H1 (cell line): Measurements from ENCODE around the gene TMEM154. TPM values are rescaled to one million over a fixed set of nuclear protein-coding genes. Genes with fewer than 3 reads are reported as not detected.

Source experiments
- CTCF ChIA-PET: fragments of 300-600 bp; sonication (Branson Sonifier 250); formaldehyde crosslinking; loops from one replicate; lab custom pipeline; 2021; ENCODE audit not compliant: partially characterized antibody; lab: Charles Lee
- POLR2A ChIA-PET: fragments of 300-600 bp; sonication (Branson Sonifier 250); formaldehyde crosslinking; loops from one replicate; lab custom pipeline; 2021; ENCODE audit warnings: inconsistent platforms; ENCODE audit not compliant: partially characterized antibody; lab: Charles Lee
- DNase-seq, 2 experiments: peaks; one replicate each; pipeline versions ENCODE4 v3.0.0 to v3.0.0-alpha.2; 2010 to 2022; ENCODE audit warnings: low spot score in 2 of 2, low read depth in 1 of 2, mixed read lengths in 1 of 2
- FAIRE-seq: peaks from 2 replicates; lab custom pipeline; 2011; peaks lifted over from hg19 to GRCh38; lab: Jason Lieb, UNC
- H2AFZ ChIP-seq: 2 replicates; pipeline ENCODE4 v1.8.1; 2012; ENCODE audit warnings: low read length, inconsistent platforms
- H2AK5ac ChIP-seq: 2 replicates; pipeline ENCODE4 v1.6.1; 2013; ENCODE audit warnings: low read depth, low read length
- H2BK120ac ChIP-seq: replicated peaks from 2 replicates; pipeline ENCODE3; 2013; ENCODE audit warnings: low read depth, low read length, inconsistent platforms
- H2BK12ac ChIP-seq: 2 replicates; pipeline ENCODE4 v1.6.1; 2013; ENCODE audit warnings: low read depth, low read length
- H2BK15ac ChIP-seq: 2 replicates; pipeline ENCODE4 v1.6.1; 2013; ENCODE audit warnings: low read length
- H2BK20ac ChIP-seq: 2 replicates; pipeline ENCODE4 v1.6.1; 2013; ENCODE audit warnings: low read length
- H2BK5ac ChIP-seq: 2 replicates; pipeline ENCODE4 v1.6.1; 2013; ENCODE audit warnings: low read depth, low read length
- H3K14ac ChIP-seq: 2 replicates; pipeline ENCODE4 v1.6.1; 2013; ENCODE audit warnings: inconsistent platforms; ENCODE audit not compliant: insufficient read length
- H3K18ac ChIP-seq: 2 replicates; pipeline ENCODE4 v1.6.1; 2013; ENCODE audit warnings: low read length; ENCODE audit errors: extremely low read depth
- H3K23ac ChIP-seq: 2 replicates; pipeline ENCODE4 v1.6.1; 2013; ENCODE audit warnings: inconsistent platforms; ENCODE audit not compliant: insufficient read length
- H3K23me2 ChIP-seq: 2 replicates; pipeline ENCODE4 v1.6.1; 2013; ENCODE audit warnings: low read depth, low read length
- H3K27ac ChIP-seq: 2 replicates; pipeline ENCODE4 v1.6.1; 2011; ENCODE audit warnings: low read depth, low read length, inconsistent platforms
- H3K27me3 ChIP-seq, 4 experiments: replicated peaks in 1 of 4; 1 replicate in 1 of 4; 2 replicates in 3 of 4; pipeline versions ENCODE4 v1.6.1 to v1.8.1; 2011 to 2013; ENCODE audit warnings: low read length in 3 of 4, mild to moderate bottlenecking in 3 of 4, inconsistent platforms in 2 of 4, mixed read lengths in 2 of 4, moderate library complexity in 1 of 4; ENCODE audit not compliant: control insufficient read depth in 3 of 4, insufficient read depth in 3 of 4; ENCODE audit errors: extremely low read depth in 1 of 4
- H3K36me3 ChIP-seq, 4 experiments: 2 replicates each; pipeline versions ENCODE4 v1.6.1 to v1.8.1; 2011 to 2013; ENCODE audit warnings: mild to moderate bottlenecking in 4 of 4, low read length in 3 of 4, moderate library complexity in 2 of 4, control low read depth in 1 of 4, inconsistent platforms in 1 of 4; ENCODE audit not compliant: insufficient read depth in 4 of 4, control insufficient read depth in 2 of 4
- H3K4ac ChIP-seq: replicated peaks from 2 replicates; pipeline ENCODE3; 2013; ENCODE audit warnings: low read length, low read depth, mixed read lengths, inconsistent platforms; ENCODE audit not compliant: insufficient read length
- H3K4me1 ChIP-seq, 4 experiments: replicated peaks in 1 of 4; 1 replicate in 1 of 4; 2 replicates in 3 of 4; pipeline versions ENCODE4 v1.6.1 to v1.8.1; 2011 to 2013; ENCODE audit warnings: low read length in 3 of 4, inconsistent platforms in 2 of 4, mixed read lengths in 1 of 4; ENCODE audit not compliant: insufficient read depth in 4 of 4, control insufficient read depth in 3 of 4
- H3K4me2 ChIP-seq, 2 experiments: 2 replicates each; pipeline versions ENCODE4 v1.6.1 to v1.8.1; 2011 to 2013; ENCODE audit warnings: low read depth in 2 of 2, low read length in 2 of 2, control low read depth in 1 of 2, inconsistent platforms in 1 of 2, mild to moderate bottlenecking in 1 of 2; ENCODE audit not compliant: insufficient read depth in 1 of 2
- H3K4me3 ChIP-seq, 4 experiments: fragments of 200-600, 300-600 bp in 1 of 4; sonication (generic), shearing (Covaris generic), sonication (Bioruptor Twin) in 1 of 4; 2 replicates each; pipeline versions ENCODE4 v1.5.1 to v1.8.1; 2011 to 2016; ENCODE audit warnings: low read length in 4 of 4, low read depth in 3 of 4, control low read depth in 2 of 4, inconsistent platforms in 2 of 4, mild to moderate bottlenecking in 2 of 4, mixed read lengths in 1 of 4, moderate library complexity in 1 of 4; ENCODE audit not compliant: insufficient read depth in 2 of 4; ENCODE audit errors: extremely low read depth in 1 of 4
- H3K56ac ChIP-seq: replicated peaks from 2 replicates; pipeline ENCODE3; 2013; ENCODE audit warnings: low read depth, mild to moderate bottlenecking, mixed read lengths, low read length, inconsistent platforms; ENCODE audit not compliant: insufficient read length
- H3K79me1 ChIP-seq: 2 replicates; pipeline ENCODE4 v1.6.1; 2013; ENCODE audit warnings: low read depth, low read length, control low read depth
- H3K79me2 ChIP-seq, 2 experiments: 2 replicates each; pipeline versions ENCODE4 v1.6.1 to v1.8.1; 2012 to 2013; ENCODE audit warnings: low read length in 2 of 2, mild to moderate bottlenecking in 2 of 2, inconsistent platforms in 1 of 2; ENCODE audit not compliant: insufficient read depth in 2 of 2, control insufficient read depth in 1 of 2
- H3K9ac ChIP-seq, 4 experiments: replicated peaks in 1 of 4; 1 replicate in 1 of 4; 2 replicates in 3 of 4; pipeline versions ENCODE4 v1.6.1 to v1.8.1; 2011 to 2013; ENCODE audit warnings: low read depth in 3 of 4, low read length in 3 of 4, control low read depth in 2 of 4, mild to moderate bottlenecking in 2 of 4, moderate library complexity in 2 of 4, inconsistent platforms in 1 of 4; ENCODE audit errors: extremely low read depth in 1 of 4
- H3K9me3 ChIP-seq, 2 experiments: 2 replicates each; pipeline versions ENCODE4 v1.6.1 to v1.8.1; 2012 to 2013; ENCODE audit warnings: mild to moderate bottlenecking in 2 of 2, moderate library complexity in 2 of 2, control low read depth in 1 of 2, inconsistent platforms in 1 of 2, low read depth in 1 of 2, low read length in 1 of 2, mixed read lengths in 1 of 2; ENCODE audit not compliant: insufficient read depth in 2 of 2
- H4K20me1 ChIP-seq, 2 experiments: replicated peaks in 1 of 2; 2 replicates each; pipeline versions ENCODE3 to v1.8.1; 2011 to 2013; ENCODE audit warnings: inconsistent platforms in 2 of 2, low read length in 2 of 2, mild to moderate bottlenecking in 1 of 2; ENCODE audit not compliant: insufficient read depth in 2 of 2, control insufficient read depth in 1 of 2
- H4K5ac ChIP-seq: 2 replicates; pipeline ENCODE4 v1.6.1; 2013; ENCODE audit warnings: low read length, low read depth, mixed read lengths, inconsistent platforms; ENCODE audit not compliant: insufficient read length
- H4K8ac ChIP-seq: 2 replicates; pipeline ENCODE4 v1.8.0; 2013; ENCODE audit warnings: mild to moderate bottlenecking, moderate library complexity, low read length, inconsistent platforms; ENCODE audit not compliant: insufficient read depth; ENCODE audit errors: extremely low read depth
- H4K91ac ChIP-seq: replicated peaks from 2 replicates; pipeline ENCODE3; 2013; ENCODE audit warnings: low read length, mixed read lengths, inconsistent platforms; ENCODE audit not compliant: insufficient read length
- EP300 ChIP-seq, 2 experiments: IDR thresholded peaks; 1 replicate in 1 of 2; 2 replicates in 1 of 2; pipeline ENCODE4 v1.6.1; 2011 to 2012; ENCODE audit warnings: low read depth in 2 of 2, low read length in 2 of 2, mild to moderate bottlenecking in 2 of 2, borderline replicate concordance in 1 of 2, inconsistent platforms in 1 of 2, moderate library complexity in 1 of 2
- TBP ChIP-seq: IDR thresholded peaks from 2 replicates; pipeline ENCODE4 v1.6.1; 2011; ENCODE audit warnings: low read depth, low read length, improper control_type of control experiment
- WGBS, 2 experiments: shearing (Covaris generic) in 1 of 2; methylation state at CpG; one replicate each; pipeline versions ENCODE4 v1.1.6 to v1.1.7; 2013 to 2015; ENCODE audit warnings: low lambda C conversion rate in 2 of 2, mixed read lengths in 2 of 2, inconsistent platforms in 1 of 2, low coverage in 1 of 2, missing lambda C conversion rate in 1 of 2; ENCODE audit not compliant: insufficient replicate concordance in 2 of 2, insufficient coverage in 1 of 2, insufficient read length in 1 of 2; ENCODE audit errors: extremely low coverage in 1 of 2, missing lambda C conversion rate in 1 of 2; 5-methylcytosine and 5-hydroxymethylcytosine counted together
- polyA plus RNA-seq, 7 experiments: library from polyadenylated mRNA; depleted of rRNA in 3 of 7; stranded (reverse) in 5 of 7; unstranded in 2 of 7; fragments of >200 nt in 5 of 7; fragments of 200-250 nt in 2 of 7; gene quantifications; 1 replicate in 5 of 7; 2 replicates in 1 of 7; 4 replicates in 1 of 7; pipeline versions ENCODE4 v1.2.1 to v1.2.3, GENCODE V29; 2011 to 2013; ENCODE audit warnings: missing spikeins in 2 of 7, mixed read lengths in 2 of 7
- total RNA-seq: library from RNA; stranded (reverse); fragmentation: NEBNext Ultra II Directional; extraction: Animal tissue kit (Norgen Biotek cat#: 25700); gene quantifications from 2 replicates; pipeline ENCODE4 v1.2.1, GENCODE V29; 2021

The TMEM154 gene
- total and polyA plus RNA-seq, 2 of the 8 experiments (the other 6 are each of a cell fraction or from before 2014, with no cell fraction given): 0.33 to 1.2 TPM

DNA sequence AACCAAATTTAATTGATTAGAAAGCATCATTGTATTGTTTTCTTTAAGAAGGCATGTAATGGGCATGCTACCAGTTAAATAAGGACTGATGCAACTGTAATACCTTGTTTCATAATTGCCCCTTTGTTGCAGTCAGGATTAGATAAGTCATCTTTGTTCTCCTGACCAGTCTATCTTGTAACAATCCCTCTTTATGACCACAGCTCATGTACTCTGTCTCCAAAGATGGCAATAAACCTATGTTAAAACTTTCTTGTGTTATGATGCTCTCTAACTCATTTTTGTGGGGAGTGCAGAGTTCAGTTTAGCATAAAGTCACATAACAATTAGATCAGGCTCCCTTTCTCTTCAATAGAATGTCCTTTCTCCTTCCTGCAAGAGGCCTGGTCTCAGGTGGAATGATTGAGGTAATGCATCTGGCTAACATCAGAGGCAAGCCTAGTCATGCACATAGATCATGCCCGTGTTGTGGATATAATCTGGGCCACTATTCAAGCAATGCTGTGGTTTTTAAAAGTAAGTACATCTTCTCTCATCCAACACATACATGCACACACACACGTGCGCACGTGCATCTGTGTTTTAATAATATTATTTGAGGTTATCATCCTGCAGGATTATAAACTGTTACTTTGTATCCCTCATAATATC lies 45.6 kb downstream of the TMEM154 start:
- WGBS, 2 experiments: 91% methylated on average over 4 of the region's 4 CpGs; no CpG with 5 or more reads in 1 of the 2 experiments
- no peak overlapping the region for H3K9ac ChIP-seq
- H3K56ac ChIP-seq: no peak overlapping the region
- no peak overlapping the region for H2AK5ac ChIP-seq
- H3K23me2 ChIP-seq: no peaks in the 10 kb centered on the region
- DNase-seq (no peak), FAIRE-seq (no peak)
- ChIA-PET CTCF (interaction anchor here (0.6 to 3.1 kb wide), 6 partner anchors 27 to 226 kb away, joined by 3 to 16 read pairs (median 4); no protein-coding TSS in a partner anchor), POLR2A (interaction anchor here (1.6 kb wide), 1 partner anchor 9 kb away, joined by 4 read pairs; no protein-coding TSS in a partner anchor)
- no peak overlapping the region for H3K18ac ChIP-seq
- H3K79me2 ChIP-seq: no peaks in the 10 kb centered on the region
- H3K4ac ChIP-seq: no peak overlapping the region
- no peaks in the 10 kb centered on the region for H4K20me1 ChIP-seq
- H4K8ac ChIP-seq: no peak overlapping the region
- no peaks in the 10 kb centered on the region for H3K9me3 ChIP-seq
- H2BK120ac ChIP-seq: no peak overlapping the region
- peak overlapping the region; percentile 50; the same call in 1 of the 2 replicates for H2BK5ac ChIP-seq
- H3K4me3 ChIP-seq: no peak overlapping the region
- H3K36me3 ChIP-seq: no peaks in the 10 kb centered on the region
- H2BK20ac ChIP-seq: no peak overlapping the region
- no peak overlapping the region for H2BK12ac ChIP-seq
- no peak overlapping the region for H3K14ac ChIP-seq
- H2BK15ac ChIP-seq: no peak overlapping the region
- peak overlapping the region; percentile 73; the same call in 1 of the 2 replicates for H2AFZ ChIP-seq
- H3K27ac ChIP-seq: 0 out of 2 replicates have a peak overlapping the region, but pooled peaks have one; percentile 3
- no peaks in the 10 kb centered on the region for H3K79me1 ChIP-seq
- H3K27me3 ChIP-seq: no peaks in the 10 kb centered on the region
- no peak overlapping the region for H4K5ac ChIP-seq
- H3K23ac ChIP-seq: no peak overlapping the region
- no peak overlapping the region for H3K4me2 ChIP-seq
- H3K4me1 ChIP-seq: peaks cover 0 to 3% (median 1%) of the 10 kb centered on the region in 4 experiments; a peak in 2 of 7 replicates
- no peak overlapping the region for H4K91ac ChIP-seq
- no peak for TF ChIP-seq TBP
- TF ChIP-seq EP300 (IDR thresholded peaks at IDR 0.05; ENCODE audit: borderline replicate concordance in 1 of 2, low read depth in 2 of 2, low read length in 2 of 2): no peak
